IPS DF 4.7 (cell line): ENCODE results near the gene TMEM181.
"Not testable (repeated sequence)": the region's sequence is repeated elsewhere in the genome, so short reads cannot be mapped to it uniquely, and the experiment has no call there.

ENCODE experiments used
- DNase-seq: peaks from one replicate; pipeline ENCODE4 v3.0.0-alpha.2; 2013; ENCODE audit warnings: low spot score; ENCODE audit errors: extremely low read depth

The TMEM181 gene

DNA sequence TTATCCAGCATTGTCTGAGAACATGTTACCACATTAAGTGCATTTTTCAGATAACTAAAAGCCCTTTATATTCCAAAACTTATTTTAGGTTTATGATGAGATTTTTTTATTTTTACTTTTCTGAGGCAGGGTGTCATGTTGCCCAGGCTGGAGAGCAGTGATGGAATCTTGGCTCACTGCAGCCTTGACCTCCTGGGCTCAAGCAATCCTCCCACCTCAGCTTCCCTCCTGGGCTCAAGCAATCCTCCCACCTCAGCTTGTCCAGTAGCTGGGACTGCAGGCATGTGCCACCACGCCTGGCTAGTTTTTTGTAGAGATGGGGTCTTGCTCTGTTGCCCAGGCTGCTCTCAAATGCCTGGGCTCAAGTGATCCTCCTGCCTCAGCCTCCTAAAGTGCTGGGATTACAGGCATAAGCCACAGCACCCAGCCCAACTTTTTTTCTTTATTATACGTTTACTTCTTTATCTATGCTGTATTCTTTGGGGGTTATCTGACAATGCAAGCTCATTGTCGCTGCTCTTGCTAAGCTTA, 78.5 kb downstream of the TMEM181 start:
- no peak for DNase-seq

GRCh38 chr6:158639056-158639455, 79.2 kb downstream of the TMEM181 start:
- no peak for DNase-seq

DNA sequence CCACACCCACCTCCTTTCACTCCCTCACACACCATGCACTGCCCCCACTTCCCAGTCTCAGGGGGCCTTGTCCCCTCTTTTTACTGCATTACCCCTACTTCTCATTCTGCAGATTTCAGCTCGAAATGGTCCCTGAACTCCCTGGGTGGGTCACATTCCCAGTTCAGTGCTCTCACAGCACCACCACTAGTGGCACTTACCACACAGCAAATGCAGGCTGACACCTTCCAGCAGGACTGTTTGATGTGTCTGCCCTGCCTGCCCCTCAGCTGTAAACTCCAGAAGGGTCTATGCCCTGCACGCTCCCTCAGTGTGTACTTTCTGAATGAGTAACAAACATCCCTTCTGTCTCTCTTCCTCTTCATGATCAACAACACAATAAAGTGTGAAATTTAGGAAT, 80.6 kb downstream of the TMEM181 start:
- no peak for DNase-seq

GRCh38 chr6:158642097-158642601, 82.3 kb downstream of the TMEM181 start:
- no peak for DNase-seq

GRCh38 chr6:158643836-158644230, 83.9 kb downstream of the TMEM181 start:
- no peak for DNase-seq

DNA sequence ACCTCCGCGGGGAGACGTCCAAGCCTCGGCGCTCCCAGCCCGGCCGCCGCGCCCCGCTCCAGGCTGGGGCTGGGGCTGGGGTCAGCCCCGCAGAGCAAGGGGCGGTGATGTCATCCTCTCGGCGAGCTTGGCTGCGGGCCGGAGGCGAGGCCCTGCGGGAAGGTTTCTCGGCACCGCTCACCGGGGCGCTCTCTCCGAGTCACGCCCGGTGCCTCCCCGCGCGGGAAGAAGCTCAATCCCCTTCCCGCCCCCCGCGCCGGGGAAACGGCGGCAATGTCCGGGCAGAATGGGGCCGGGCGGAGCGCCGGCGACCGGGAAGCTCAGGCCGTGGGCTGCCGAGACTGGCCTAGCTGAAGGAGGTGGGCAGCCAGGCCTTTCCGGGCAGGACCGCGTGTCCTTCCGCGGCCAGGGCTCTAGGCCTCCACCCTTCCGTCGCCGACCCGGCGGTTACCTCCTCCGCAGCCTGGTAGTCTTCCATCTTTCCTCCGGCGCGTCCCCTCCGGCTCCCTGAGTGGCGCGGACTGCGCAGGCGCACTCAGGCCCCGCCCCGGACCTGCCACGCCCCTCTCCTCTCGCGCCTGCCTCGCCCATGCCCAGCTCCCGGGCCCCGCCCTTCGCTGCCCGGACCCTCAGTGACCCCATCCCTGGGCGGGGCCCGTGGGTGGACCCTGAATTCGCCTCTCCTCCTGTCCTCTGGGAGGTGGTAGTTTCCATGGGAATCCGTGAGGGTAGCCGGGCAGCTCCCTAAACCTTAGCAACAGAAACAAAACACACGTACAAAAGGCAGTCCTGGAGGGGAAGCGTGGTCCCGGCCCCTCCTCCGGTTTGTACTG, 84.6 kb downstream of the TMEM181 start, which contains the start of gene DYNLT1:
TSS of gene DYNLT1 (minus strand) at position 513 of the 833 bp plus-strand sequence. CDS start at position 478, 35 bp downstream.
- peak; percentile 76 for DNase-seq

DNA sequence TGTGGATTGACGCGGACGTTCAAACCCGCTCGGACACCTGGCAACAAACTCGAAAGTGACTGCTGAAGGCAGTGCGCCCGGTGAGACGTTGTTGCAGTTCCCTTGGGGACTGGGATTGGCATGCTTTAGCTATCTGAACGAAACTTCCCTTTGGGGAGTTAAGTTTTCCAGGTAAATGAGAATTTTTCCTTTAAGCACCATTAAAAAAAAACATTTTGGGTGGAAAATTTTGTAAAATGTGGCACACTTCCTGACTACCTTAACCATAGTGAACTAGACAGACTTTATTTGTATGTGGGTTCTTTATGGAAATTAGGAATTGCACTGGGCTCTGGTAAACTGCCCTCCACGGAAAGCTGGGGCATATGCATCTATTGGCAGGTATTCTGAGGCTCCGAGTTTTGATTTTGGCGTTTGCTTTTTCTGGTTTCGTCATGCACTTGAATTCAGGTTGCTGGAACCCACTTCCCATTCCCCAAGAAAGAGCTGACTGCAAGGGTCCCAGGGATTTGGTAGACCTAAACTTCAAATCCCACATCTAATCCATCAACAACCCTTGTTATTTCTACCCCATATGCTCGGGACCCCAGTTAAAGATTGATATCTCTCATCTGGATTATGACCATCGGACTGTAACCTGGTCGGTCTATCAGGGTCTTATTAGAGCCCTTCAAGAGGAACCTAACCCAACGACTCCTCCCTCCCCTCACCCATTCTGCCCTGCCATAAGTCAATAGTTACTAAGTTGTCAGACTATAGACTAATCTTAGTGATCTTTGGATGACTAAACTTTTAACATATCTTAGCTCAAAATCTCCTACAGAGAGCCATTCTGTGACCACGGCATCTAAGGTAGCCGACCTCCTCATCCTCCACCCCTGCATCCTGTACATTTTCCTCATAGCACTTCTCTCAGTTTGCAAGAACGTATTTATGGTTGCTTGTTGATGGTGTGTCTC, 85.5 kb downstream of the TMEM181 start:
- DNase-seq = no peak

GRCh38 chr6:158646023-158646910, 86.4 kb downstream of the TMEM181 start:
- no peak for DNase-seq

DNA sequence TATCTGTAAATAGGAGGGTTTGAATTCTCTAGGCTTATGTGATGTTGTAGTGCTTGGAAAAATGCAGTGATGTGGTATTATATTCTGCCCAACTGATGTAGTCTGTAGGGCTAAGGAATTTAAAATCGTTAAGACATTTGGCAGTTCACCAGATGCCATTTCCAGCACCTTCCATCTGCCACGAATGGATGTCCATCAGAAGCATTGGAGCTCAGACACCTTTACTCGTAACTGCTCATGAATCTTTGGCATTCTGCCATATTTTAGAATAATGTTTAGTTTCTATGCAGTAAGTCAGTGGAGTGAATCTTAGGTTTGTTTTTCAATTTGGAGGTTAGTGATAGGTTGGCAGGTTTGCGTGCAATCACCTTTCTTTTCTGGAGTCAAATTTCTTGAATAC, 87.6 kb downstream of the TMEM181 start:
- DNase-seq = no peak

DNA sequence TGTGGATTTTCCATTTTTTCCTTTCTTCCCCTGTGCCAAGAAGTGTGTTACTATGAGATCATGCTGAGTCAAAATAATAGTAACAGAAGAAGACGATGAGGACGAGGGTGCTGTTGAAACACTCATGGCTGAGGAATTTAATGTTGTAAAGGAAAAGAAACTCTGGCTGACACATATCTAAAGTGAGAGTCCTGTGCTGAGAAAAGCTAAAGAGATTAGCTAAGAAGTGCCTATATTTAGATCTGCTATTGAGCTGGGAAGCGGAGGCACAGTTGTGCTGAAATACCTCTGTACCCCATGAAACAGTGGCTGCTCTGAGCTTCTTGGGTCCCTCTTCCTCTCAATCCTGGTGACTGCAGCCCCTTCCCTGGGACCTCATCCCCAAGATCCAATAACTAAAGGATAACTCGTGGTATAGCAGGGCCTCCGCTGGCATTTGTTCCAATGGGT, 88.8 kb downstream of the TMEM181 start:
- no peak for DNase-seq

DNA sequence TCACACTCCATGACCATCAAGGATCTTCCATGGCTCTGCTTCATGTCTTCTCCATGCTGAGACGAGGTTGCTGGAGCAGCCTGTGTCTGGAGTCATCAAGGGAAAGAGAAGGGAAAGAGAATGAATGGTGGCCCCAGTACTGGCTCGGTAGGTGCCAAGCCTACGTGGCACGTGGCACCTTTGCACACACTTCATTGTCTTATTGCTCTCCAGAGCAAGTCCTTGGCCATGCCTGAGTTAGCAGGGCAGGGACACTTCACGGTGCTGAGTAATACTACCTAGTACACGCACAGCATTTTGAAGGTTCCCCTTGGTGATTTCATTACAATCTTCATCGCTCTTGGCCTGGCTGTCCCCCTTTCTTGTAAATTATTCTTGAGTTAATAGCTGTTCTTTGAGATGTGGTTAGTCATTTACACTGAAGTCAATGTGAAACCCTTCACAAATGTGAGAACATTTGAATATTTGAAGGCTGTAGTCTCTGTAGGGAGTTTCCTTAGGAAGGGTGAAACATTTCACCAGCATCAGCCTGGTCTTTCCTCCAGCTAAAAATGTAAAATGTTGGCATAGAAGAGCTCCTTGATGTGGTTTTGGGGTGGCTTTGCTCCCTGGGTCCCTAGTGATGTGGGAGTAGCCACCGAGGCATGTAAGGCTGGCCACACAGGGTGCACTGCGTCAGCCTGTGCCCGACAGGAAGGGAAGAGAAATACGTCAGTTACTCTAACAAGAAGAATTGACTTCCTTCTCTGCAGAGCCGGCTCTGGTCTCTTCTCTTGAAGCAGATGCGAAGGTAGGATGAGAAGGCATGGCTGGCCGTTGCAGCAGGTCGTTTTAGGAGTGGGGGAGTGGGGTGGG, 89.6 kb downstream of the TMEM181 start, which contains the start of gene SYTL3:
TSS of gene SYTL3 (plus strand) at position 766 of the 855 bp plus-strand sequence. CDS start 13,215 bp downstream, outside the sequence.
- no peak for DNase-seq

DNA sequence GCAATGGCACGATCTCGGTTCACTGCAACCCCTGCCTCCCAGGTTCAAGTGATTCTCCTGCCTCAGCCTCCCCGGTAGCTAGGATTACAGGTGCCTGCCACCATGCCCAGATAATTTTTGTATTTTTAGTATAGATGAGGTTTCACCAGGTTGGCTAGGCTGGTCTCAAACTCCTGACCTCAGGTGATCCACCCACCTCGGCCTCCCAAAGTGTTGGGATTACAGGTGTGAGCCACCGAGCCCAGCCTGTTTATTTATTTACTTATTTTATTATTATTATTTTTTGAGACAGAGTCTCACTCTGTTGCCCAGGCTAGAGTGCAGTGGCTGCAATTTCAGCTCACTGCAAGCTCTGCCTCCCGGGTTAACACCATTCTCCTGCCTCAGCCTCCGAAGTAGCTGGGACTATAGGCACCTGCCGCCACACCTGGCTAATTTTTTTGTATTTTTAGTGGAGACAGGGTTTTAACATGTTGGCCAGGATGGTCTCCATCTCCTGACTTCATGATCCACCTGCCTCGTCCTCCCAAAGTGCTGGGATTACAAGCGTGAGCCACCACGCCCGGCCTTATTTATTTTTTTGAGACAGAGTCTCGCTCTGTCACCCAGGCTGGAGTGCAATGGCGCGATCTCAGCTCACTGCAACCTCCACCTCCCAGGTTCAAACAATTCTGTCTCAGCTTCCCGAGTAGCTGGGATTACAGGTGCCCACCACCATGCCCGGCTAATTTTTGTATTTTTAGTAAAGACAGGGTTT, 92.3 kb downstream of the TMEM181 start:
- DNase-seq = not testable (repeated sequence)

- DNase-seq = no peak
Measured at GRCh38 chr6:158653577-158654354, 93.9 kb downstream of the TMEM181 start.

DNA sequence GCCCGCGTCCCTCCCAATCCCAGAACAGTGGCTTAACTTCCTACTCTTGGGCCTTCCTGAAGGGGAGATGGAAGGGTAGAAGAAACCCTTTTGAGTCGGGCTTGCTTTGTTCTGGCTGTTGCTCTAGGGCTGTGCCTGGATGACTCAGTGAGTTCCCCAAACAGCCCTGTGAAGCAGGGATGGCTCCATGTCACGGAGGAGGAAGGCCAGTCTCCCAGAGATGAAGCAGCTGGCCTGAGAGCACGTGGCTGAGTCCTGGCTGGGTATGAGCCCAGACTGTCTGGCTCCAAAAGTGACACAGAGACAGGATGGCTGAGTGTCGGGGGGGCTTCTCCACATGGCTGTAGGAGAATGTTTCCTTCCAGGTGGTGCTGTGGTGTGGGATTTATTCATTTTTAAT, 94.6 kb downstream of the TMEM181 start:
- no peak for DNase-seq

DNA sequence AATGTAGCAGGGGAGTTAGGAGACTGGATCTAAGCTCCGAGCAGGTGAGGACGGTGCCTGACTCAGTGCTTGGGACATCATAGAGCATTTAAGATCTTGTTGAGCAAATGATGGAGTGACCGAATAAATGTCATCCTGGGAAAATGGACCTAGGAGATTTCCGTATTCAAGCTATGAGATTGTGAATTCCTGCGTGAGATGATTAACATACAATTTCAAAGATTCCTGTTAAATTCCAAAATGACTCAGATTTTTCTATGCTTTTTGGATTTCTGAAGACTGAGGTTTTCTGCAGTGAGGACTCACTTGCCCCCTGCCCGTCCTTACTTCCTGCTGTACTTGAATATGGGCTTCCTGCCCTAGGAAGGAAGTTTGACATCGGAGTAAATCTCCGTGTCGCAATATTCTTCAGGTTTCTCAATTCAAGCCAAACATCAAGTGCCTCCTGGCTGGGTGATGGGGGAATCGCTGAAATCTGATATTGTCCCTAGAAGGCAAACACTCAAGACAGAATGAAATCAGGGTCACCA, 95.1 kb downstream of the TMEM181 start:
- no peak for DNase-seq

GRCh38 chr6:158655569-158656450, 95.9 kb downstream of the TMEM181 start:
- no peak for DNase-seq

DNA sequence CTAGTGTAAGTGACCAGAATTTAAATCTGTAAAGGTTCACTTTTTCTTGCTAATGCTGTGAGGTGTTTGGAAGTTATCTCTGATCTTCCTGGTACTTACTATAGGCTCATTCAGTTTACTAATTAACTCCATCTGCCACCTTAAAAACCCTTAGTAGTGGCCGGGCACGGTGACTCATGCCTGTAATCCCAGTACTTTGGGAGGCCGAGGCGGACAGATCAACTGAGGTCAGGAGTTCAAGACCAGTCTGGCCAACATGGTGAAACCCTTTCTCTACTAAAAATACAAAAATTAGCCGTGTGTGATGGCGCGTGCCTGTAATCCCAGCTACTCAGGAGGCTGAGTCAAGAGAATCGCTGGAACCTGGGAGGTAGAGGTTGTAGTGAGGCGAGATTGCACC, 97.1 kb downstream of the TMEM181 start:
- not testable (repeated sequence) for DNase-seq
